NCI-H2171 (cell line): Measurements from ENCODE around the gene ZNF799.
"Not testable (repeated sequence)": the region's sequence is repeated elsewhere in the genome, so short reads cannot be mapped to it uniquely, and the experiment has no call there.

Experiments used
- DNase-seq: peaks from one replicate; lab custom pipeline; 2025; lab: John Stamatoyannopoulos, UW

The ZNF799 gene

DNA sequence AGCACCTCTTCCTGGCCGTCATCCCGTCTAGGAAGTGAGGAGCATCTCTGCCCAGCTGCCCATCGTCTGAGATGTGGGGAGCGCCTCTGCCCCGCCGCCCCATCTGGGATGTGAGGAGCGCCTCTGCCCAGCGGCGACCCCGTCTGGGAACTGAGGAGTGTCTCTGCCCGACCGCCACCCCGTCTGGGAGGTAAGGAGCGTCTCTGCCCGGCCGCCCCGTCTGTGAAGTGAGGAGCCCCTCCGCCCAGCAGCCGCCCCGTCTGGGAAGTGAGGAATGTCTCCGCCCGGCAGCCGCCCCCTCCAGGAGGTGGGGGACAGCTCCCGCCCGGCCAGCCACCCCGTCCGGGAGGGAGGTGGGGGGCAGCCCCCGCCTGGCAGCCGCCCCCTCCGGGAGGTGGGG lies 38.8 kb downstream of the ZNF799 start:
- not testable (repeated sequence) for DNase-seq

DNA sequence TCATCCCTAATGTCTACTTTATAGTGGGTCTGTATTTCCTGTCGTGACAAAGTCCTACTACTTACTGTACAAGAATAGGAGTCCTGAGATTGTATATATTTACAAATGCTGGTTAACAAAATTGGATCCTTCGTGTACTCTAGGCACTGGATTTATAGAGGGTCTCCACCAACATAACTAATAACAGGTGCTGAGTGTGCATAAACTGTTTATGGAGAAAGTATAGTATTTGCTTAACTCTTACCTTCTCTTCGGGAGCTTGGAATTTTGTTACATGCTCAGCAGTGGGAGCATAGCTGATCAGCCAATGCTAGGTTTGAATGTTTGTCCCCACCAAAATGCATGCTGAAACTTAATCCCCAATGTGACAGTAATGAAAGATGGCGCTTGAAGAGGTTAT lies 47.7 kb downstream of the ZNF799 start:
- no peak for DNase-seq

DNA sequence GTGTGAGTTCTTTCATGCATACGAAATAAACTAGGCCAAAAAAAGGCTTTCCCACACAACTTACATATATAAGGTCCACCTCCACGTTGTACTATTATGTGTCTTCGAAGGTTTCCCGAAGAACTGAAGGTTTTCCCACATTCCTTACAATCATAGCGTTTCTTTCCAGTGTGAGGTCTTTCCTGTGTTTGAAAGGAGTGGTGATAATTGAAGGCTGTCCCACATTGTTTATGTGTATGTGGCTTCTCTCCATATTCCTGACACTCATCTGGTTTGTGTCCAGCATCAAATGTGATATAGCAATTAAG lies 50.2 kb downstream of the ZNF799 start:
- no peak for DNase-seq

DNA sequence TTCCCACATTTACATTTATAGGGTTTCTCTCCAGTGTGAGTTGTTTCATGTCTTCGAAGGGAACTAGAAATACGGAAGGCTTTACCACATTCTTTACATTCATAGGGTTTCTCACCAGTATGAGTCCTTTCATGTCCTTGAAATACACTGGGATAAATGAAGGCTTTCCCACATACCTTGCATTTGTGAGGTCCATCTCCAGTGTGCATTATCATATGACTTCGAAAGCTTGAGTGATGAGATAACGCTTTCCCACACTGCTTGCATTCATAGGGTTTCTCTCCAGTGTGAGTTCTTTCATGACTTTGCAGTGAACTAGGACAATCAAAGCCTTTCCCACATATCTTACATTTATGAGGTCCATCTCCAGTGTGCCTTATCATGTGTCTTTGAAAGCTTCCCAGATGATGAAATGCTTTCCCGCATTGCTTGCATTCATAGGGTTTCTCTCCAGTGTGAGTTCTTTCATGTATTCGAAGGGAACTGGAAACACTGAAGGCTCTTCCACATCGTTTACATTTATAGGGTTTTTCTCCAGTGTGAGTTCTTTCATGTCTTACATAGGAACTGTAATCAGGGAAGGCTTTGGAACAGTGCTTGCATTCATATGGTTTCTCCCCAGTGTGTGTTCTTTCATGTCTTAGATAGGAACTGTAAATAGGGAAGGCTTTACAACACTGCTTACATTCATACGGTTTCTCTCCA lies 50.7 kb downstream of the ZNF799 start:
- no peak for DNase-seq

DNA sequence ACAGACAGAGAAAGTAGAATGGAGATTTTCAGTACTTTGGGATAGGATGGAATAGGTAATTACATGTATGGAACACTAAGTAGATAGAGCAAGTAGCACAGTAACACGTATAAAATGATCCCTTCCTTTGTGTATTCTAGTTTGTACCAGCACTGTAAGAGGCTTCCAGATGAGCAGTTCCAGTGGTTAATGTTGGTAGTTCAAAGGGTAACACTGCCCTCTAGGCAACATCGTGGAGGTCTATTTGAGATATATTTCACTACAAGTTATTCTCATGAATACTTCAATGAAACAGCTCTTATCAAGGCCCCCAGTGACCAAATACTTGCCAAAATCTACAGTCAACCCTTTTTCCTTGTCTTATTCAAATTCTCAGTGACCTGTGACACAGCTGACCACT lies 54.2 kb downstream of the ZNF799 start:
- DNase-seq: no peak

DNA sequence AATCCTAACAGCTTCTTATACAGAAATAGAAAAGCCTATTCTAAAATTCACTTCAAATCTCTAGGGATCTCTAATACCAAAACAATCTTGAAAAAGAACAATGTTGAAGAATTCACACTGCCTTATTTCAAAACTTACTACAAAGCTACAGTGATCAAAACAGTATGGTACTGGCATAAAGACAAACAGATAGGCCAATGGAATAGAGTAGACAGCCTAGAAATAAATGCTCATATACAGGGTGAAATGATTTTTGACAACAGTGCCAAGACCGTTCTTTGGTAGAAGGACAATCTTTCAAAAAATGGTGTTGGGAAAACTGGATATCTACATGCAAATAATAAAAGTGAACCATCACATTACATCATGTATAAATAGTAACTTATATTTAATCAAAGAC lies 55.9 kb downstream of the ZNF799 start:
- no peak for DNase-seq
